PC-3 (cell line): ENCODE data around the gene OPTC. TPM values are rescaled to one million over a fixed set of nuclear protein-coding genes. Genes with fewer than 3 reads are reported as not detected.

Source experiments
- ATAC-seq: fragments of 200-7000 bp; cut with Tn5 transposase; 2 replicates; pipeline ENCODE4 v1.9.1; 2020; ENCODE audit warnings: mild to moderate bottlenecking, moderate library complexity
- BruUV-seq: library from RNA; stranded (reverse); fragments of 400-500 nt; replicated peaks from 2 replicates; lab custom pipeline; 2021; lab: Mats Ljungman, UMichigan
- CTCF ChIA-PET: fragments of 300-600 bp; sonication (Branson Sonifier 250); formaldehyde crosslinking; loops from one replicate; lab custom pipeline; 2022; ENCODE audit warnings: antibody characterized with exemption; lab: Charles Lee
- POLR2A ChIA-PET: fragments of 300-600 bp; sonication (Branson Sonifier 250); formaldehyde crosslinking; loops from one replicate; lab custom pipeline; 2022; ENCODE audit warnings: antibody characterized with exemption; ENCODE audit not compliant: unreplicated experiment; lab: Charles Lee
- DNase-seq: peaks from one replicate; pipeline ENCODE4 v3.0.0-alpha.2; 2015
- H2AFZ ChIP-seq: fragments of 300-600 bp; sonication (generic); 2 replicates; pipeline ENCODE4 v1.6.0; 2016; ENCODE audit warnings: antibody characterized with exemption, low read length
- H3F3A ChIP-seq: fragments of 300-600 bp; sonication (generic); one replicate; pipeline ENCODE4 v1.6.0; 2017; ENCODE audit warnings: antibody characterized with exemption, low read length, control low read depth, mild to moderate bottlenecking; ENCODE audit not compliant: unreplicated experiment
- H3K27ac ChIP-seq: fragments of 300-600 bp; sonication (generic); 2 replicates; pipeline ENCODE4 v1.5.1; 2016; ENCODE audit warnings: mild to moderate bottlenecking, low read length
- H3K27me3 ChIP-seq: fragments of 300-600 bp; sonication (generic); 2 replicates; pipeline ENCODE4 v1.6.1; 2016; ENCODE audit warnings: low read length, mixed read lengths
- H3K36me3 ChIP-seq: fragments of 300-600 bp; sonication (generic); 2 replicates; pipeline ENCODE4 v1.6.1; 2016; ENCODE audit warnings: low read depth, mixed run types, low read length, mixed read lengths
- H3K4me1 ChIP-seq: fragments of 300-600 bp; sonication (generic); 2 replicates; pipeline ENCODE4 v1.5.1; 2016; ENCODE audit warnings: low read length; ENCODE audit not compliant: insufficient read depth
- H3K4me2 ChIP-seq: fragments of 300-600 bp; sonication (generic); 2 replicates; pipeline ENCODE4 v1.6.0; 2016; ENCODE audit warnings: low read length
- H3K4me3 ChIP-seq: fragments of 300-600 bp; sonication (generic); 2 replicates; pipeline ENCODE4 v1.5.1; 2016; ENCODE audit warnings: mild to moderate bottlenecking, low read length, mixed read lengths
- H3K79me2 ChIP-seq: fragments of 300-600 bp; sonication (generic); 2 replicates; pipeline ENCODE4 v1.6.1; 2017; ENCODE audit warnings: low read length, mixed read lengths
- H3K9ac ChIP-seq: fragments of 300-600 bp; sonication (generic); 2 replicates; pipeline ENCODE4 v1.6.0; 2016; ENCODE audit warnings: mild to moderate bottlenecking, low read length
- H3K9me2 ChIP-seq: fragments of 300-600 bp; sonication (generic); replicated peaks from 2 replicates; pipeline ENCODE4 v1.6.1; 2016; ENCODE audit warnings: mixed run types, low read length, mixed read lengths
- H3K9me3 ChIP-seq: fragments of 300-600 bp; sonication (generic); 2 replicates; pipeline ENCODE4 v1.6.1; 2016; ENCODE audit warnings: low read length, mixed read lengths
- H4K20me1 ChIP-seq: fragments of 300-600 bp; sonication (generic); 2 replicates; pipeline ENCODE4 v1.6.1; 2016; ENCODE audit warnings: low read length, mixed read lengths
- EZH2 ChIP-seq: fragments of 300-600 bp; sonication (generic); IDR thresholded peaks from one replicate; pipeline ENCODE4 v1.6.1; 2017; ENCODE audit warnings: antibody characterized with exemption, mild to moderate bottlenecking, low read length; ENCODE audit not compliant: unreplicated experiment
- EZH2phosphoT487 ChIP-seq: fragments of 300-600 bp; sonication (generic); IDR thresholded peaks from 2 replicates; pipeline ENCODE4 v1.6.1; 2018; ENCODE audit warnings: mild to moderate bottlenecking, antibody characterized with exemption, low read length, borderline replicate concordance
- intact Hi-C: fragments of 100-400 bp; cut with micrococcal nuclease; formaldehyde crosslinking; loops from 2 replicates; pipeline ENCODE4 v1.9.0; 2023
- total RNA-seq: library from RNA; depleted of rRNA; stranded (reverse); fragments of >200 nt; gene quantifications from 2 replicates; pipeline ENCODE4 v1.2.3, GENCODE V29; 2014
- TF ChIP-seq, protein P1 (sequence below): fragments of 300-600 bp; sonication (generic); conservative IDR thresholded peaks from 2 replicates; pipeline ENCODE4 v1.5.1; 2017; ENCODE audit warnings: antibody characterized with exemption, low read depth, mild to moderate bottlenecking, low read length

OPTC gene
- total RNA-seq, 1 experiment from 2014 or later, result not detected

- intact Hi-C loops, result no loop called here
- BruUV-seq, result no TSS peak
- Histone ChIP-seq H3K4me3 (no peak overlapping the region), H3K4me1 (no peaks in the 10 kb centered on the region), H3K9me2 (no peaks in the 10 kb centered on the region), H2AFZ (no peak overlapping the region), H3K27ac (no peak overlapping the region), H3K36me3 (no peaks in the 10 kb centered on the region), H3F3A (no peaks in the 10 kb centered on the region), H3K79me2 (no peaks in the 10 kb centered on the region), H4K20me1 (no peaks in the 10 kb centered on the region), H3K27me3 (peaks cover 15% of the 10 kb centered on the region; the same call in 1 of the 2 replicates), H3K9ac (no peak overlapping the region), H3K4me2 (no peak overlapping the region), H3K9me3 (no peaks in the 10 kb centered on the region)
- no peak for ATAC-seq
- CTCF ChIA-PET, result no interaction called here
- POLR2A ChIA-PET, result no interaction called here
- TF ChIP-seq EZH2, result no peak
- peak; percentile 22 for DNase-seq
Measured at GRCh38 chr1:203464226-203464625, 29.7 kb upstream of the OPTC start.

DNA sequence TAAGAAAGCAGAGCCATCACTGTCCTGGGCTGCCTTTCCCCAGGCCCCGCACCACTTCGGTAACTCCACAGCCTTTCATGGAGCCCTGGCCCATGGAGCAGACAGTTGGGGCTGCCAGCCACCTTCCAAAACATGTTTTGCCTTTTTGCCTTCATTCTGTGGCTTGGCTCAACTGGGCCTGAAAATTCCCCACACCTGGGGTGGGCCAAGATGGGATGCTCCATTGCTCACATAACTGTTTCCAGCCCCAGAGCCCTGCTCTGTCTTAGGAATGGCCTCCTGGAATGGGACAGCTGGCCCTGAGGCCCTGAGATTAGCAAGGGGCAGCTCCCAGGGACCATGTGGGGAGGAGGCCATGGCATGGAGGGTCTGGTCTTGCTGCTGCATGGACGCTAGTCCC lies 29.2 kb upstream of the OPTC start:
- no peak overlapping the region for H3K9ac ChIP-seq
- H3K9me3 ChIP-seq, result no peaks in the 10 kb centered on the region
- H3K27me3 ChIP-seq, result peaks cover 10% of the 10 kb centered on the region; the same call in 1 of the 2 replicates
- no peaks in the 10 kb centered on the region for H3F3A ChIP-seq
- no peaks in the 10 kb centered on the region for H3K36me3 ChIP-seq
- ATAC-seq (no peak), DNase-seq (no peak)
- no peak overlapping the region for H3K4me2 ChIP-seq
- BruUV-seq, result no TSS peak
- no peaks in the 10 kb centered on the region for H4K20me1 ChIP-seq
- no peaks in the 10 kb centered on the region for H3K79me2 ChIP-seq
- ChIA-PET CTCF (no interaction called here), POLR2A (interaction anchor here (0.7 kb wide), 1 partner anchor 12 kb away, joined by 3 read pairs; no protein-coding TSS in a partner anchor)
- intact Hi-C loops, result no loop called here
- H3K27ac ChIP-seq, result no peak overlapping the region
- no peak overlapping the region for H3K4me3 ChIP-seq
- no peaks in the 10 kb centered on the region for H3K4me1 ChIP-seq
- TF ChIP-seq, protein P1, sequence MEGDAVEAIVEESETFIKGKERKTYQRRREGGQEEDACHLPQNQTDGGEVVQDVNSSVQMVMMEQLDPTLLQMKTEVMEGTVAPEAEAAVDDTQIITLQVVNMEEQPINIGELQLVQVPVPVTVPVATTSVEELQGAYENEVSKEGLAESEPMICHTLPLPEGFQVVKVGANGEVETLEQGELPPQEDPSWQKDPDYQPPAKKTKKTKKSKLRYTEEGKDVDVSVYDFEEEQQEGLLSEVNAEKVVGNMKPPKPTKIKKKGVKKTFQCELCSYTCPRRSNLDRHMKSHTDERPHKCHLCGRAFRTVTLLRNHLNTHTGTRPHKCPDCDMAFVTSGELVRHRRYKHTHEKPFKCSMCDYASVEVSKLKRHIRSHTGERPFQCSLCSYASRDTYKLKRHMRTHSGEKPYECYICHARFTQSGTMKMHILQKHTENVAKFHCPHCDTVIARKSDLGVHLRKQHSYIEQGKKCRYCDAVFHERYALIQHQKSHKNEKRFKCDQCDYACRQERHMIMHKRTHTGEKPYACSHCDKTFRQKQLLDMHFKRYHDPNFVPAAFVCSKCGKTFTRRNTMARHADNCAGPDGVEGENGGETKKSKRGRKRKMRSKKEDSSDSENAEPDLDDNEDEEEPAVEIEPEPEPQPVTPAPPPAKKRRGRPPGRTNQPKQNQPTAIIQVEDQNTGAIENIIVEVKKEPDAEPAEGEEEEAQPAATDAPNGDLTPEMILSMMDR, result no peak
- H3K9me2 ChIP-seq, result no peaks in the 10 kb centered on the region
- no peak overlapping the region for H2AFZ ChIP-seq

DNA sequence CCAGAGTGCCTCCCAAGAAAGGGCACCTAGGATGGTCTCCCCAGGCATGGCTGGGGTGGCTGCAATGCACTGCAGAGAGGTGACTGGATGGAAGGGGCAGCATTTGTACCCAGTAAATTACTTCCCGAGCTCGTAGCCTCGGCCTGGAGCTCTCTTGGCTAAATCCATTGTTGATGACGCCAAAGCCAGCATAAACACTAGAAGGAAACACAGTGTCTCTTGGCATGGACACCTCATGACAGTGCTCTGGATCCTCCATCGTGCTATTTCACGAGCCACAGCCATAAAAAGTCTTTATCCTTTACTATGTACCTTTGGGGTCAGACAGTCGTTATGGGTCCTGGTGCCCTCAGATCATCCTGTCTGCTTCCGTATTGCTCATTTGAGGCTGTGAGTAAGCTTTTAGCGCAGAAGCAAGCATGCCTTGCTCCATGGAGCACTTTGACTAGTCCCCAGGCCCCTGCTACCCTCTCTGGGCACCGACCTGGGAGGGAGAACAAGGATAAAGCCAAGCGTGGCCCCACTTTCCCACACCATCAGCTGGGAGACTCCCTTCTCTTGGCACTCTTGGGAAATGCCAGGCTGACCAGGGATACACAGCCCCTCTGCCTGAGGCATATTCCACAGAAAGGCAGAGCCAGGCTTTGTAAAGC lies 28.7 kb upstream of the OPTC start:
- POLR2A ChIA-PET, result interaction anchor here (0.7 kb wide), 1 partner anchor 11 kb away, joined by 3 read pairs; no protein-coding TSS in a partner anchor
- Histone ChIP-seq H3K9ac (no peak overlapping the region), H2AFZ (no peak overlapping the region), H3F3A (no peaks in the 10 kb centered on the region), H3K9me2 (no peaks in the 10 kb centered on the region), H3K27ac (no peak overlapping the region), H3K4me3 (no peak overlapping the region), H3K4me1 (no peaks in the 10 kb centered on the region), H3K9me3 (no peaks in the 10 kb centered on the region), H3K36me3 (no peaks in the 10 kb centered on the region), H4K20me1 (no peaks in the 10 kb centered on the region), H3K27me3 (peaks cover 5% of the 10 kb centered on the region; the same call in 1 of the 2 replicates), H3K79me2 (no peaks in the 10 kb centered on the region), H3K4me2 (no peak overlapping the region)
- TF ChIP-seq EZH2 (no peak), EZH2phosphoT487 (no peak)
- TF ChIP-seq, protein P1, result no peak
- intact Hi-C loops, result no loop called here
- CTCF ChIA-PET, result no interaction called here
- BruUV-seq, result no TSS peak
- ATAC-seq (no peak), DNase-seq (no peak)
